ENCODE data around the gene ADM.

ADM gene

DNA sequence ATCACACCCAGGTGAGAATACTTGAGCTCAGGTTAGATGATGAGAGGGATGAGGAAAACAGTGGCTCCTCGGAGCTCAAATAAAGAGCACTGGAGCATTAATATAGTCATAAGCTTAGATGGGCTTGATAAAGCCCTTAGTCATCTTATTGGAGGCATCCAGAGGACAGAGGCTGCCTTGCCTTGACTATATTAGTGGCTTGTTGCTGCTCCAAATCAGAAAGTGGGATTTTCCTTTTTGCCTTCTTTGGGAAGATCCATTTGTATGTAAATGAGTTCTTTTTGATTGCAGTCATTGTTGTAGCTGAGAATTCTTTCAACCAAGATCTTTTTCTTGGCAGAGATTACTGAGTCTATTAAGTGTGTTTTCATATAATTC lies 18.9 kb downstream of the ADM start:
- peaks cover 7% of the 10 kb centered on the region; the same call in 1 of the 2 replicates for H3F3A ChIP-seq (ENCODE audit: insufficient read depth, low read length)
- no peak overlapping the region for H3K27ac ChIP-seq (ENCODE audit: low read length)
- TF ChIP-seq, protein P1, sequence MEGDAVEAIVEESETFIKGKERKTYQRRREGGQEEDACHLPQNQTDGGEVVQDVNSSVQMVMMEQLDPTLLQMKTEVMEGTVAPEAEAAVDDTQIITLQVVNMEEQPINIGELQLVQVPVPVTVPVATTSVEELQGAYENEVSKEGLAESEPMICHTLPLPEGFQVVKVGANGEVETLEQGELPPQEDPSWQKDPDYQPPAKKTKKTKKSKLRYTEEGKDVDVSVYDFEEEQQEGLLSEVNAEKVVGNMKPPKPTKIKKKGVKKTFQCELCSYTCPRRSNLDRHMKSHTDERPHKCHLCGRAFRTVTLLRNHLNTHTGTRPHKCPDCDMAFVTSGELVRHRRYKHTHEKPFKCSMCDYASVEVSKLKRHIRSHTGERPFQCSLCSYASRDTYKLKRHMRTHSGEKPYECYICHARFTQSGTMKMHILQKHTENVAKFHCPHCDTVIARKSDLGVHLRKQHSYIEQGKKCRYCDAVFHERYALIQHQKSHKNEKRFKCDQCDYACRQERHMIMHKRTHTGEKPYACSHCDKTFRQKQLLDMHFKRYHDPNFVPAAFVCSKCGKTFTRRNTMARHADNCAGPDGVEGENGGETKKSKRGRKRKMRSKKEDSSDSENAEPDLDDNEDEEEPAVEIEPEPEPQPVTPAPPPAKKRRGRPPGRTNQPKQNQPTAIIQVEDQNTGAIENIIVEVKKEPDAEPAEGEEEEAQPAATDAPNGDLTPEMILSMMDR (IDR thresholded peaks at IDR 0.05; ENCODE audit: low read length): no peak
- TF ChIP-seq EZH2 (optimal IDR thresholded peaks at IDR 0.05; ENCODE audit: low read depth, low read length) (no peak), EZH2phosphoT487 (IDR thresholded peaks at IDR 0.05; ENCODE audit: low read length) (no peak)
- no peak overlapping the region for H2AFZ ChIP-seq (ENCODE audit: low read length)
- H3K9ac ChIP-seq (ENCODE audit: low read length): no peak overlapping the region
- H3K36me3 ChIP-seq (replicated peaks; ENCODE audit: insufficient read depth, low read length): no peaks in the 10 kb centered on the region
- DNase-seq: no peak
- peaks cover 29% of the 10 kb centered on the region for H3K4me1 ChIP-seq (ENCODE audit: low read length)
- no peaks in the 10 kb centered on the region for H4K20me1 ChIP-seq (ENCODE audit: insufficient read depth, low read length)
- H3K4me2 ChIP-seq (ENCODE audit: low read depth, low read length): no peak overlapping the region
- no peak overlapping the region for H3K4me3 ChIP-seq (ENCODE audit: low read length)
- H3K79me2 ChIP-seq (ENCODE audit: low read length): no peaks in the 10 kb centered on the region
- H3K27me3 ChIP-seq (replicated peaks; ENCODE audit: insufficient read depth, low read length): no peaks in the 10 kb centered on the region
- no peaks in the 10 kb centered on the region for H3K9me2 ChIP-seq (replicated peaks; ENCODE audit: insufficient read depth, low read length)
- H3K9me3 ChIP-seq (replicated peaks; ENCODE audit: insufficient read depth, low read length): no peaks in the 10 kb centered on the region

DNA sequence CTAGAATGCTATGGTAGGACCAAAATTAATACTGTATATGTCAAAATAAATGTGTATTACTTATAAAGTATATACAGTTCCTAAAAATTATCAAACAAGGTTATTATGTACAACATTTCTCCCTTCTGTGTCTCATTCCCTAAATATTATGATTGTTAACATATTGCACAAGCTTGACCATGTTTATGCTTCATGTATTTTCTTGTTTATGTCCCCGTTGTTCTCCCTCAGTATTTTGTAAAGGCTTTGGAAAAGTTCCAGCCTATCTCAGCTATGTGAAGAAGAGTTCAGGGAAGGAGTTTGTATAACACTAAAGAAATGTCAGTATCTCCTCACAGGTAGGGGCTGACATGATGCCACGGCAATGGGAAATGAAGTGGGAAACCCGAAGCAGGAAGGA lies 19.6 kb downstream of the ADM start:
- H3K79me2 ChIP-seq (ENCODE audit: low read length): no peaks in the 10 kb centered on the region
- H3K27ac ChIP-seq (ENCODE audit: low read length): no peak overlapping the region
- H3K4me2 ChIP-seq (ENCODE audit: low read depth, low read length): no peak overlapping the region
- no peaks in the 10 kb centered on the region for H3K36me3 ChIP-seq (replicated peaks; ENCODE audit: insufficient read depth, low read length)
- no peak for TF ChIP-seq EZH2 (optimal IDR thresholded peaks at IDR 0.05; ENCODE audit: low read depth, low read length)
- TF ChIP-seq, protein P1 (IDR thresholded peaks at IDR 0.05; ENCODE audit: low read length): no peak
- no peak for TF ChIP-seq EZH2phosphoT487 (IDR thresholded peaks at IDR 0.05; ENCODE audit: low read length)
- no peaks in the 10 kb centered on the region for H3K9me2 ChIP-seq (replicated peaks; ENCODE audit: insufficient read depth, low read length)
- H3K9me3 ChIP-seq (replicated peaks; ENCODE audit: insufficient read depth, low read length): no peaks in the 10 kb centered on the region
- H3K27me3 ChIP-seq (replicated peaks; ENCODE audit: insufficient read depth, low read length): no peaks in the 10 kb centered on the region
- peaks cover 23% of the 10 kb centered on the region for H3K4me1 ChIP-seq (ENCODE audit: low read length)
- DNase-seq: no peak
- H3F3A ChIP-seq (ENCODE audit: insufficient read depth, low read length): peaks cover 4% of the 10 kb centered on the region; the same call in 1 of the 2 replicates
- H2AFZ ChIP-seq (ENCODE audit: low read length): no peak overlapping the region
- no peaks in the 10 kb centered on the region for H4K20me1 ChIP-seq (ENCODE audit: insufficient read depth, low read length)
- no peak overlapping the region for H3K9ac ChIP-seq (ENCODE audit: low read length)
- H3K4me3 ChIP-seq (ENCODE audit: low read length): no peak overlapping the region

DNA sequence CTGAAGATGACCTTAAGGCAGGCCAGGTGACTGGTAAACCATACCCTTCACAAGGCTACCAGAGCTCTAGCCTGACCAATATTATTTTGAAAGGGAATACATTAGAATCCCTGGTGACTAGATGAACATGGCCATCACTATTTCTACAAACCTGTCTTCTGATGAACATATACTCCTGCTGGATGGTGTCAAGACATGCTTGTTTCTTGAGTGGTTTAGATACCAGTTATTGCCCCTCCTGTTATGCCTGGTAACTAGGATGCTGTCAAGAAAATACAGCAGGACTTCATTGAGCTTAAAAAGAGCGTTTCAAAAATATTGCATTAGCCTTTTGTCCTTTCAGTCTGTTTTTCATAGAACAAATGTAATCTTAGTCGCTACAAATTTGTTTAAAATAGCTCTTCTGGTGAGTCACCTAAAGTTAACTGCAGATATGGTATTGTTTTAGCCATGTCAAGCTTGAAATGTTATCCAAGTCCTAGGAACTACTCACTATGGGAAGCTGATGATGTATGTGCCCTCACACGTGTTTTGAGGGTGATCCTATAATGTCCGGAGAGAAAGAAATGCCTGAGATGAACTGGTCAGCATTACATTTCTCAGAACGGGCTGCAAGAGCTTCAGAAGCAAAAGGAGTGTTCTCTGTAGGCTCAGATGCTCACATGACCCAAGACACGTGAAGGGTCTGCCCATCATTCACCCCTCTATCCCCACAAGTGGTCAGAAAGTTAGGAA lies 20.6 kb downstream of the ADM start:
- H3K9ac ChIP-seq (ENCODE audit: low read length): no peak overlapping the region
- no peak for DNase-seq
- TF ChIP-seq EZH2 (optimal IDR thresholded peaks at IDR 0.05; ENCODE audit: low read depth, low read length) (no peak), EZH2phosphoT487 (IDR thresholded peaks at IDR 0.05; ENCODE audit: low read length) (no peak)
- TF ChIP-seq, protein P1 (IDR thresholded peaks at IDR 0.05; ENCODE audit: low read length): no peak
- H3K79me2 ChIP-seq (ENCODE audit: low read length): no peaks in the 10 kb centered on the region
- no peaks in the 10 kb centered on the region for H3K9me2 ChIP-seq (replicated peaks; ENCODE audit: insufficient read depth, low read length)
- H3K36me3 ChIP-seq (replicated peaks; ENCODE audit: insufficient read depth, low read length): no peaks in the 10 kb centered on the region
- no peak overlapping the region for H3K4me3 ChIP-seq (ENCODE audit: low read length)
- H2AFZ ChIP-seq (ENCODE audit: low read length): no peak overlapping the region
- H4K20me1 ChIP-seq (ENCODE audit: insufficient read depth, low read length): no peaks in the 10 kb centered on the region
- H3K4me1 ChIP-seq (ENCODE audit: low read length): peaks cover 13% of the 10 kb centered on the region
- no peaks in the 10 kb centered on the region for H3K9me3 ChIP-seq (replicated peaks; ENCODE audit: insufficient read depth, low read length)
- H3K4me2 ChIP-seq (ENCODE audit: low read depth, low read length): no peak overlapping the region
- H3K27ac ChIP-seq (ENCODE audit: low read length): no peak overlapping the region
- H3F3A ChIP-seq (ENCODE audit: insufficient read depth, low read length): peaks cover 4% of the 10 kb centered on the region; the same call in 1 of the 2 replicates
- H3K27me3 ChIP-seq (replicated peaks; ENCODE audit: insufficient read depth, low read length): no peaks in the 10 kb centered on the region

All from MM.1S (cell line).